Measurements from ENCODE around the gene MAN1C1. TPM values are rescaled to one million over a fixed set of nuclear protein-coding genes. Genes with fewer than 3 reads are reported as not detected.

MAN1C1 gene
- total and polyA plus RNA-seq, 10 of the 15 experiments (the other 5 are each of a cell fraction or from before 2014, with no cell fraction given), result 0.12 to 0.56 (median 0.22) TPM; not detected in 3

DNA sequence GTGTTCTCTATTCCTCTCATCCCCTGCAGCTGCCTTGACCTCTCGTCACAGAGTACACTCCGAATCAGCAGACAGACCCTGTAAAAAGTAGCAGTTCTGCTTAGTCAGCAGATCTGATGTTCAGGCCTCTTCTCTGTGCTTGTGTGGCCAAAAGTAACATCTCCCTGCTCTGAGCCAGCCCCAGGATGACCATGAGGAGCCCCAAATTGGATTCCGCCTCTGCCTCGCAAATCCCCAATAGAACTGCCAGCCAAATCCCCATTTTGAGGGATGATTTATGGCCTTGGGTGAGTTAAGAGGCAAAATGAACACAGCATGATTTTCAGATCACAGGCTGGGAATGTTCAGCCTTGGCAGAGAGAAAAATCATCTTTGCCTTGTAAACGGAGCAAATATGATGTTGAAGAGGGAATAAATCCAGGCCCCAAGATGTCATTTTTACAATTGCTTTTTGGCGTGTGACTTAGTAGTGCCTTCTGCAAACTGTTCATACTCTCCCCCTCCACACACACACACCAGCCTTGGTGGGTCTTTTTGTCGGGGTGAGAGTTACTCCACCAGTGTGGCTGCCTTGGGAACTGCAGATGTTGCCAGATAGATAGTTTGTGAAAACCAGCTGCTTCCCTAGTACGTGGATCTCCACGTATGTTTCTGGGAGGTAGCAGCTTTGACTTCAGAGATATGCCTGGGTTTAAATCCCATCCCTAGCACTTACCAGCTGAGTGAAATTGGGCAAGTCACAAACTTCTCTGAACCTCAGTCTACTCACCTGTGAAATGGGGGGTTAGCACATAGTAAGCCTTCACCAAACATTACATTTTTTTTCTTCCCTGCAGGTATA is 77.8 kb downstream of the MAN1C1 start (continued):
- TF ChIP-seq, protein P1, sequence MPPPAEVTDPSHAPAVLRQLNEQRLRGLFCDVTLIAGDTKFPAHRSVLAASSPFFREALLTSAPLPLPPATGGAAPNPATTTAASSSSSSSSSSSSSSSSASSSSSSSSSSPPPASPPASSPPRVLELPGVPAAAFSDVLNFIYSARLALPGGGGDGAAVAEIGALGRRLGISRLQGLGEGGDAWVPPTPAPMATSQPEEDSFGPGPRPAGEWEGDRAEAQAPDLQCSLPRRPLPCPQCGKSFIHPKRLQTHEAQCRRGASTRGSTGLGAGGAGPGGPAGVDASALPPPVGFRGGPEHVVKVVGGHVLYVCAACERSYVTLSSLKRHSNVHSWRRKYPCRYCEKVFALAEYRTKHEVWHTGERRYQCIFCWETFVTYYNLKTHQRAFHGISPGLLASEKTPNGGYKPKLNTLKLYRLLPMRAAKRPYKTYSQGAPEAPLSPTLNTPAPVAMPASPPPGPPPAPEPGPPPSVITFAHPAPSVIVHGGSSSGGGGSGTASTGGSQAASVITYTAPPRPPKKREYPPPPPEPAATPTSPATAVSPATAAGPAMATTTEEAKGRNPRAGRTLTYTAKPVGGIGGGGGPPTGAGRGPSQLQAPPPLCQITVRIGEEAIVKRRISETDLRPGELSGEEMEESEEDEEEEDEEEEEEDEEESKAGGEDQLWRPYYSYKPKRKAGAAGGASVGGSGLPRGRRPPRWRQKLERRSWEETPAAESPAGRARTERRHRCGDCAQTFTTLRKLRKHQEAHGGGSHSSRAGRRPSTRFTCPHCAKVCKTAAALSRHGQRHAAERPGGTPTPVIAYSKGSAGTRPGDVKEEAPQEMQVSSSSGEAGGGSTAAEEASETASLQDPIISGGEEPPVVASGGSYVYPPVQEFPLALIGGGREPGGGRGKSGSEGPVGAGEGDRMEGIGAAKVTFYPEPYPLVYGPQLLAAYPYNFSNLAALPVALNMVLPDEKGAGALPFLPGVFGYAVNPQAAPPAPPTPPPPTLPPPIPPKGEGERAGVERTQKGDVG (CRISPR knock-in tag; IDR thresholded peaks at IDR 0.05), result no peak
- TF ChIP-seq SP1 (IDR thresholded peaks at IDR 0.05; ENCODE audit: low read depth, low read length) (no peak), MYB (IDR thresholded peaks at IDR 0.05; ENCODE audit: borderline replicate concordance, low read depth, low read length) (no peak), KLF5 (IDR thresholded peaks at IDR 0.05; ENCODE audit: partially characterized antibody) (no peak), TCF7 (IDR thresholded peaks at IDR 0.05; ENCODE audit: borderline replicate concordance) (no peak), JUND (IDR thresholded peaks at IDR 0.05; ENCODE audit: low read depth, low read length) (no peak), DPF2 (IDR thresholded peaks at IDR 0.05) (no peak), WRNIP1 (IDR thresholded peaks at IDR 0.05; ENCODE audit: borderline replicate concordance, low read depth, low read length) (no peak), NRF1 (conservative IDR thresholded peaks at IDR 0.05; ENCODE audit: low read depth, low read length) (no peak), BHLHE40 (IDR thresholded peaks at IDR 0.05; ENCODE audit: borderline replicate concordance in 1 of 2, low read depth in 2 of 2, low read length in 1 of 2) (no peak), CBFB (IDR thresholded peaks at IDR 0.05; ENCODE audit: low read depth) (no peak)
- TF ChIP-seq, protein P2, sequence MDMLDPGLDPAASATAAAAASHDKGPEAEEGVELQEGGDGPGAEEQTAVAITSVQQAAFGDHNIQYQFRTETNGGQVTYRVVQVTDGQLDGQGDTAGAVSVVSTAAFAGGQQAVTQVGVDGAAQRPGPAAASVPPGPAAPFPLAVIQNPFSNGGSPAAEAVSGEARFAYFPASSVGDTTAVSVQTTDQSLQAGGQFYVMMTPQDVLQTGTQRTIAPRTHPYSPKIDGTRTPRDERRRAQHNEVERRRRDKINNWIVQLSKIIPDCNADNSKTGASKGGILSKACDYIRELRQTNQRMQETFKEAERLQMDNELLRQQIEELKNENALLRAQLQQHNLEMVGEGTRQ (IDR thresholded peaks at IDR 0.05; ENCODE audit: borderline replicate concordance, low read depth, low read length), result no peak
- TF ChIP-seq, protein P3, sequence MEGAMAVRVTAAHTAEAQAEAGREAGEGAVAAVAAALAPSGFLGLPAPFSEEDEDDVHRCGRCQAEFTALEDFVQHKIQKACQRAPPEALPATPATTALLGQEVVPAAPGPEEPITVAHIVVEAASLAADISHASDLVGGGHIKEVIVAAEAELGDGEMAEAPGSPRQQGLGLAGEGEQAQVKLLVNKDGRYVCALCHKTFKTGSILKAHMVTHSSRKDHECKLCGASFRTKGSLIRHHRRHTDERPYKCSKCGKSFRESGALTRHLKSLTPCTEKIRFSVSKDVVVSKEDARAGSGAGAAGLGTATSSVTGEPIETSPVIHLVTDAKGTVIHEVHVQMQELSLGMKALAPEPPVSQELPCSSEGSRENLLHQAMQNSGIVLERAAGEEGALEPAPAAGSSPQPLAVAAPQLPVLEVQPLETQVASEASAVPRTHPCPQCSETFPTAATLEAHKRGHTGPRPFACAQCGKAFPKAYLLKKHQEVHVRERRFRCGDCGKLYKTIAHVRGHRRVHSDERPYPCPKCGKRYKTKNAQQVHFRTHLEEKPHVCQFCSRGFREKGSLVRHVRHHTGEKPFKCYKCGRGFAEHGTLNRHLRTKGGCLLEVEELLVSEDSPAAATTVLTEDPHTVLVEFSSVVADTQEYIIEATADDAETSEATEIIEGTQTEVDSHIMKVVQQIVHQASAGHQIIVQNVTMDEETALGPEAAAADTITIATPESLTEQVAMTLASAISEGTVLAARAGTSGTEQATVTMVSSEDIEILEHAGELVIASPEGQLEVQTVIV (IDR thresholded peaks at IDR 0.05; ENCODE audit: borderline replicate concordance, partially characterized antibody), result no peak

Measured in GM12878 (cell line).